Measurements from ENCODE around the gene INTS12. TPM values are rescaled to one million over a fixed set of nuclear protein-coding genes. Genes with fewer than 3 reads are reported as not detected.

The INTS12 gene
- total and polyA plus RNA-seq, 7 donors, result 13.4 to 25.2 (median 21.0) TPM

- intact Hi-C loops (cut with DNase I), result no loop called here
- TF ChIP-seq EP300 (IDR thresholded peaks at IDR 0.05), result no peak
- TF ChIP-seq POLR2A (IDR thresholded peaks at IDR 0.05), result no peak
- TF ChIP-seq CTCF (IDR thresholded peaks at IDR 0.05), result no peak
- TF ChIP-seq POLR2AphosphoS5 (IDR thresholded peaks at IDR 0.05), result no peak
- Histone ChIP-seq H3K36me3 (no peaks in the 10 kb centered on the region), H3K9me3 (no peaks in the 10 kb centered on the region), H3K4me1 (peaks cover 0 to 14% (median 8%) of the 10 kb centered on the region in 4 donors), H3K27me3 (no peaks in the 10 kb centered on the region), H3K27ac (no peak overlapping the region), H3K4me3 (no peak overlapping the region)
- no peak for DNase-seq
- 83 to 88% methylated on average over 4 of the region's 4 CpGs for WGBS, 2 donors
Observed at GRCh38 chr4:105641845-105642244, 66.6 kb downstream of the INTS12 start.

GRCh38 chr4:105637408-105638176 lies 70.9 kb downstream of the INTS12 start:
- DNase-seq, result peak; percentile 89
- no peak overlapping the region for H3K4me3 ChIP-seq
- WGBS, 2 donors, result 55 to 65% methylated on average over 4 of the region's 4 CpGs
- no peaks in the 10 kb centered on the region for H3K36me3 ChIP-seq
- H3K27ac ChIP-seq, result peak overlapping the region in 1 of 4 donors; percentile 17
- H3K9me3 ChIP-seq, result no peaks in the 10 kb centered on the region
- peaks cover 0 to 28% (median 14%) of the 10 kb centered on the region in 4 donors for H3K4me1 ChIP-seq
- TF ChIP-seq EP300 (IDR thresholded peaks at IDR 0.05) (no peak), POLR2AphosphoS5 (IDR thresholded peaks at IDR 0.05) (peak in 3 of 4 donors; percentile 20 to 25 (median 24)), POLR2A (IDR thresholded peaks at IDR 0.05) (no peak)
- intact Hi-C loops (cut with DNase I), result no loop called here
- H3K27me3 ChIP-seq, result no peaks in the 10 kb centered on the region

- Histone ChIP-seq H3K27ac (no peak overlapping the region), H3K4me3 (no peak overlapping the region), H3K4me1 (peaks cover 0 to 46% (median 28%) of the 10 kb centered on the region in 4 donors), H3K36me3 (no peaks in the 10 kb centered on the region), H3K9me3 (no peaks in the 10 kb centered on the region), H3K27me3 (no peaks in the 10 kb centered on the region)
- 30 to 63% methylated on average over 1 of the region's 1 CpG for WGBS, 2 donors
- no peak for DNase-seq
- intact Hi-C loops (cut with DNase I), result no loop called here
- TF ChIP-seq EP300 (IDR thresholded peaks at IDR 0.05), result no peak
- TF ChIP-seq CTCF (IDR thresholded peaks at IDR 0.05), result no peak
- no peak for TF ChIP-seq POLR2AphosphoS5 (IDR thresholded peaks at IDR 0.05)
- no peak for TF ChIP-seq POLR2A (IDR thresholded peaks at IDR 0.05)
Observed at GRCh38 chr4:105634402-105635080, 73.9 kb downstream of the INTS12 start.

- Histone ChIP-seq H3K4me1 (peaks cover 0 to 45% (median 28%) of the 10 kb centered on the region in 4 donors), H3K27me3 (no peaks in the 10 kb centered on the region), H3K27ac (no peak overlapping the region), H3K36me3 (no peaks in the 10 kb centered on the region), H3K4me3 (no peak overlapping the region), H3K9me3 (no peaks in the 10 kb centered on the region)
- 16 to 63% methylated on average over 3 of the region's 3 CpGs for WGBS, 2 donors
- intact Hi-C loops (cut with DNase I), result no loop called here
- DNase-seq, result no peak
- TF ChIP-seq POLR2AphosphoS5 (IDR thresholded peaks at IDR 0.05), result no peak
- no peak for TF ChIP-seq CTCF (IDR thresholded peaks at IDR 0.05)
Observed at GRCh38 chr4:105633241-105633640, 75.2 kb downstream of the INTS12 start.

Other genes starting within 250 kb of the INTS12 start
- gene PPA2, start 234.6 kb downstream of the INTS12 start, total RNA-seq, result 100 to 1,000 TPM in 2 of 4 donors, 10 to 100 TPM in 2; 76.2 to 137 (median 111) TPM
- 100 to 1,000 TPM in 2 of 3 donors, 10 to 100 TPM in 1; 95.1 to 178 (median 120) TPM for gene PPA2, start 234.6 kb downstream of the INTS12 start, polyA plus RNA-seq
- not detected for gene ARHGEF38, start 156.1 kb downstream of the INTS12 start, total RNA-seq
- gene ARHGEF38, start 156.1 kb downstream of the INTS12 start, polyA plus RNA-seq, result 1 to 10 TPM; 1.2 to 1.9 (median 1.8) TPM
- 10 to 100 TPM in 1 of 4 donors, 1 to 10 TPM in 3; 5.8 to 16.4 (median 7.7) TPM for gene GSTCD, start 95 bp upstream of the INTS12 start, total RNA-seq
- 1 to 10 TPM; 1.8 to 4.0 (median 3.2) TPM for gene GSTCD, start 95 bp upstream of the INTS12 start, polyA plus RNA-seq
- 10 to 100 TPM in 1 of 4 donors, 1 to 10 TPM in 3; 5.8 to 11.4 (median 7.0) TPM for gene NPNT, start 186.8 kb upstream of the INTS12 start, total RNA-seq
- 10 to 100 TPM in 1 of 3 donors, 1 to 10 TPM in 2; 3.0 to 16.5 (median 6.9) TPM for gene NPNT, start 186.8 kb upstream of the INTS12 start, polyA plus RNA-seq

Data from sigmoid colon (tissue), 7 donors.